H1 (cell line): ENCODE measurements around the gene DTL. TPM values are rescaled to one million over a fixed set of nuclear protein-coding genes. Genes with fewer than 3 reads are reported as not detected.
A peak's percentile ranks its signal among the peaks of the same experiment; 100 is the strongest.

Experiments
- CTCF ChIA-PET: fragments of 300-600 bp; sonication (Branson Sonifier 250); formaldehyde crosslinking; loops from one replicate; lab custom pipeline; 2021; ENCODE audit not compliant: partially characterized antibody; lab: Charles Lee
- POLR2A ChIA-PET: fragments of 300-600 bp; sonication (Branson Sonifier 250); formaldehyde crosslinking; loops from one replicate; lab custom pipeline; 2021; ENCODE audit warnings: inconsistent platforms; ENCODE audit not compliant: partially characterized antibody; lab: Charles Lee
- DNase-seq, 2 experiments: peaks; one replicate each; pipeline versions ENCODE4 v3.0.0 to v3.0.0-alpha.2; 2010 to 2022; ENCODE audit warnings: low spot score in 2 of 2, low read depth in 1 of 2, mixed read lengths in 1 of 2
- FAIRE-seq: peaks from 2 replicates; lab custom pipeline; 2011; peaks lifted over from hg19 to GRCh38; lab: Jason Lieb, UNC
- H2AFZ ChIP-seq: 2 replicates; pipeline ENCODE4 v1.8.1; 2012; ENCODE audit warnings: low read length, inconsistent platforms
- H2AK5ac ChIP-seq: 2 replicates; pipeline ENCODE4 v1.6.1; 2013; ENCODE audit warnings: low read depth, low read length
- H2BK120ac ChIP-seq: replicated peaks from 2 replicates; pipeline ENCODE3; 2013; ENCODE audit warnings: low read depth, low read length, inconsistent platforms
- H2BK12ac ChIP-seq: 2 replicates; pipeline ENCODE4 v1.6.1; 2013; ENCODE audit warnings: low read depth, low read length
- H2BK15ac ChIP-seq: 2 replicates; pipeline ENCODE4 v1.6.1; 2013; ENCODE audit warnings: low read length
- H2BK20ac ChIP-seq: 2 replicates; pipeline ENCODE4 v1.6.1; 2013; ENCODE audit warnings: low read length
- H2BK5ac ChIP-seq: 2 replicates; pipeline ENCODE4 v1.6.1; 2013; ENCODE audit warnings: low read depth, low read length
- H3K14ac ChIP-seq: 2 replicates; pipeline ENCODE4 v1.6.1; 2013; ENCODE audit warnings: inconsistent platforms; ENCODE audit not compliant: insufficient read length
- H3K18ac ChIP-seq: 2 replicates; pipeline ENCODE4 v1.6.1; 2013; ENCODE audit warnings: low read length; ENCODE audit errors: extremely low read depth
- H3K23ac ChIP-seq: 2 replicates; pipeline ENCODE4 v1.6.1; 2013; ENCODE audit warnings: inconsistent platforms; ENCODE audit not compliant: insufficient read length
- H3K23me2 ChIP-seq: 2 replicates; pipeline ENCODE4 v1.6.1; 2013; ENCODE audit warnings: low read depth, low read length
- H3K27ac ChIP-seq: 2 replicates; pipeline ENCODE4 v1.6.1; 2011; ENCODE audit warnings: low read depth, low read length, inconsistent platforms
- H3K27me3 ChIP-seq, 4 experiments: replicated peaks in 1 of 4; 1 replicate in 1 of 4; 2 replicates in 3 of 4; pipeline versions ENCODE4 v1.6.1 to v1.8.1; 2011 to 2013; ENCODE audit warnings: low read length in 3 of 4, mild to moderate bottlenecking in 3 of 4, inconsistent platforms in 2 of 4, mixed read lengths in 2 of 4, moderate library complexity in 1 of 4; ENCODE audit not compliant: control insufficient read depth in 3 of 4, insufficient read depth in 3 of 4; ENCODE audit errors: extremely low read depth in 1 of 4
- H3K36me3 ChIP-seq, 4 experiments: 2 replicates each; pipeline versions ENCODE4 v1.6.1 to v1.8.1; 2011 to 2013; ENCODE audit warnings: mild to moderate bottlenecking in 4 of 4, low read length in 3 of 4, moderate library complexity in 2 of 4, control low read depth in 1 of 4, inconsistent platforms in 1 of 4; ENCODE audit not compliant: insufficient read depth in 4 of 4, control insufficient read depth in 2 of 4
- H3K4ac ChIP-seq: replicated peaks from 2 replicates; pipeline ENCODE3; 2013; ENCODE audit warnings: low read length, low read depth, mixed read lengths, inconsistent platforms; ENCODE audit not compliant: insufficient read length
- H3K4me1 ChIP-seq, 4 experiments: replicated peaks in 1 of 4; 1 replicate in 1 of 4; 2 replicates in 3 of 4; pipeline versions ENCODE4 v1.6.1 to v1.8.1; 2011 to 2013; ENCODE audit warnings: low read length in 3 of 4, inconsistent platforms in 2 of 4, mixed read lengths in 1 of 4; ENCODE audit not compliant: insufficient read depth in 4 of 4, control insufficient read depth in 3 of 4
- H3K4me2 ChIP-seq, 2 experiments: 2 replicates each; pipeline versions ENCODE4 v1.6.1 to v1.8.1; 2011 to 2013; ENCODE audit warnings: low read depth in 2 of 2, low read length in 2 of 2, control low read depth in 1 of 2, inconsistent platforms in 1 of 2, mild to moderate bottlenecking in 1 of 2; ENCODE audit not compliant: insufficient read depth in 1 of 2
- H3K4me3 ChIP-seq, 4 experiments: fragments of 200-600, 300-600 bp in 1 of 4; sonication (generic), shearing (Covaris generic), sonication (Bioruptor Twin) in 1 of 4; 2 replicates each; pipeline versions ENCODE4 v1.5.1 to v1.8.1; 2011 to 2016; ENCODE audit warnings: low read length in 4 of 4, low read depth in 3 of 4, control low read depth in 2 of 4, inconsistent platforms in 2 of 4, mild to moderate bottlenecking in 2 of 4, mixed read lengths in 1 of 4, moderate library complexity in 1 of 4; ENCODE audit not compliant: insufficient read depth in 2 of 4; ENCODE audit errors: extremely low read depth in 1 of 4
- H3K56ac ChIP-seq: replicated peaks from 2 replicates; pipeline ENCODE3; 2013; ENCODE audit warnings: low read depth, mild to moderate bottlenecking, mixed read lengths, low read length, inconsistent platforms; ENCODE audit not compliant: insufficient read length
- H3K79me1 ChIP-seq: 2 replicates; pipeline ENCODE4 v1.6.1; 2013; ENCODE audit warnings: low read depth, low read length, control low read depth
- H3K79me2 ChIP-seq, 2 experiments: 2 replicates each; pipeline versions ENCODE4 v1.6.1 to v1.8.1; 2012 to 2013; ENCODE audit warnings: low read length in 2 of 2, mild to moderate bottlenecking in 2 of 2, inconsistent platforms in 1 of 2; ENCODE audit not compliant: insufficient read depth in 2 of 2, control insufficient read depth in 1 of 2
- H3K9ac ChIP-seq, 4 experiments: replicated peaks in 1 of 4; 1 replicate in 1 of 4; 2 replicates in 3 of 4; pipeline versions ENCODE4 v1.6.1 to v1.8.1; 2011 to 2013; ENCODE audit warnings: low read depth in 3 of 4, low read length in 3 of 4, control low read depth in 2 of 4, mild to moderate bottlenecking in 2 of 4, moderate library complexity in 2 of 4, inconsistent platforms in 1 of 4; ENCODE audit errors: extremely low read depth in 1 of 4
- H3K9me3 ChIP-seq, 2 experiments: 2 replicates each; pipeline versions ENCODE4 v1.6.1 to v1.8.1; 2012 to 2013; ENCODE audit warnings: mild to moderate bottlenecking in 2 of 2, moderate library complexity in 2 of 2, control low read depth in 1 of 2, inconsistent platforms in 1 of 2, low read depth in 1 of 2, low read length in 1 of 2, mixed read lengths in 1 of 2; ENCODE audit not compliant: insufficient read depth in 2 of 2
- H4K20me1 ChIP-seq, 2 experiments: replicated peaks in 1 of 2; 2 replicates each; pipeline versions ENCODE3 to v1.8.1; 2011 to 2013; ENCODE audit warnings: inconsistent platforms in 2 of 2, low read length in 2 of 2, mild to moderate bottlenecking in 1 of 2; ENCODE audit not compliant: insufficient read depth in 2 of 2, control insufficient read depth in 1 of 2
- H4K5ac ChIP-seq: 2 replicates; pipeline ENCODE4 v1.6.1; 2013; ENCODE audit warnings: low read length, low read depth, mixed read lengths, inconsistent platforms; ENCODE audit not compliant: insufficient read length
- H4K8ac ChIP-seq: 2 replicates; pipeline ENCODE4 v1.8.0; 2013; ENCODE audit warnings: mild to moderate bottlenecking, moderate library complexity, low read length, inconsistent platforms; ENCODE audit not compliant: insufficient read depth; ENCODE audit errors: extremely low read depth
- H4K91ac ChIP-seq: replicated peaks from 2 replicates; pipeline ENCODE3; 2013; ENCODE audit warnings: low read length, mixed read lengths, inconsistent platforms; ENCODE audit not compliant: insufficient read length
- ATF2 ChIP-seq: IDR thresholded peaks from 2 replicates; pipeline ENCODE4 v1.6.1; 2012; ENCODE audit warnings: low read length, inconsistent platforms
- CBX8 ChIP-seq: fragments of 300-800, 300-1000 bp; sonication (generic); IDR thresholded peaks from 2 replicates; pipeline ENCODE4 v1.7.1; 2016; ENCODE audit warnings: low read depth, low read length, borderline replicate concordance
- CEBPB ChIP-seq: IDR thresholded peaks from 2 replicates; pipeline ENCODE4 v1.6.1; 2012; ENCODE audit warnings: low read depth, low read length
- CTBP2 ChIP-seq: IDR thresholded peaks from 2 replicates; pipeline ENCODE4 v1.7.0; 2011; ENCODE audit warnings: borderline replicate concordance, mild to moderate bottlenecking, moderate library complexity, mixed read lengths, low read length; ENCODE audit not compliant: insufficient read depth, insufficient read length
- EZH2 ChIP-seq: fragments of 200-600 bp; sonication (generic); IDR thresholded peaks from 2 replicates; pipeline ENCODE4 v1.7.1; 2012; ENCODE audit warnings: low read depth, mild to moderate bottlenecking, moderate library complexity, low read length, inconsistent platforms; ENCODE audit not compliant: severe bottlenecking
- FOSL1 ChIP-seq: IDR thresholded peaks from 2 replicates; pipeline ENCODE4 v1.6.1; 2011; ENCODE audit warnings: mild to moderate bottlenecking, low read depth, low read length, moderate library complexity; ENCODE audit not compliant: insufficient read depth
- MAFK ChIP-seq: IDR thresholded peaks from 2 replicates; pipeline ENCODE4 v1.6.1; 2012; ENCODE audit warnings: low read depth, mild to moderate bottlenecking, improper control_type of control experiment, low read length
- PHF8 ChIP-seq: fragments of 200-600 bp; sonication (generic); conservative IDR thresholded peaks from 2 replicates; pipeline ENCODE4 v1.7.1; 2012; ENCODE audit warnings: low read depth, mild to moderate bottlenecking, inconsistent platforms, low read length, moderate library complexity
- SIX5 ChIP-seq: IDR thresholded peaks from 2 replicates; pipeline ENCODE4 v1.6.1; 2011; ENCODE audit warnings: mild to moderate bottlenecking, low read depth, low read length
- TAF1 ChIP-seq: IDR thresholded peaks from 2 replicates; pipeline ENCODE4 v1.6.1; 2011; ENCODE audit warnings: mild to moderate bottlenecking, low read depth, low read length
- WGBS, 2 experiments: shearing (Covaris generic) in 1 of 2; methylation state at CpG; one replicate each; pipeline versions ENCODE4 v1.1.6 to v1.1.7; 2013 to 2015; ENCODE audit warnings: low lambda C conversion rate in 2 of 2, mixed read lengths in 2 of 2, inconsistent platforms in 1 of 2, low coverage in 1 of 2, missing lambda C conversion rate in 1 of 2; ENCODE audit not compliant: insufficient replicate concordance in 2 of 2, insufficient coverage in 1 of 2, insufficient read length in 1 of 2; ENCODE audit errors: extremely low coverage in 1 of 2, missing lambda C conversion rate in 1 of 2; 5-methylcytosine and 5-hydroxymethylcytosine counted together
- polyA plus RNA-seq, 7 experiments: library from polyadenylated mRNA; depleted of rRNA in 3 of 7; stranded (reverse) in 5 of 7; unstranded in 2 of 7; fragments of >200 nt in 5 of 7; fragments of 200-250 nt in 2 of 7; gene quantifications; 1 replicate in 5 of 7; 2 replicates in 1 of 7; 4 replicates in 1 of 7; pipeline versions ENCODE4 v1.2.1 to v1.2.3, GENCODE V29; 2011 to 2013; ENCODE audit warnings: missing spikeins in 2 of 7, mixed read lengths in 2 of 7
- total RNA-seq: library from RNA; stranded (reverse); fragmentation: NEBNext Ultra II Directional; extraction: Animal tissue kit (Norgen Biotek cat#: 25700); gene quantifications from 2 replicates; pipeline ENCODE4 v1.2.1, GENCODE V29; 2021

DTL gene
- total and polyA plus RNA-seq, 2 of the 8 experiments (the other 6 are each of a cell fraction or from before 2014, with no cell fraction given), result 36.0 to 46.9 TPM

- no peak overlapping the region for H3K18ac ChIP-seq
- H4K91ac ChIP-seq, result no peak overlapping the region
- H4K5ac ChIP-seq, result no peak overlapping the region
- no peak overlapping the region for H3K14ac ChIP-seq
- no peak overlapping the region for H2AK5ac ChIP-seq
- H3K79me2 ChIP-seq, result peaks cover 0 to 51% of the 10 kb centered on the region in 2 experiments; a peak in 2 of 4 replicates
- no peak overlapping the region for H3K23ac ChIP-seq
- H3K4me3 ChIP-seq, result no peak overlapping the region
- H3K27ac ChIP-seq, result no peak overlapping the region
- DNase-seq (no peak), FAIRE-seq (no peak)
- H2BK120ac ChIP-seq, result no peak overlapping the region
- no peak overlapping the region for H2BK20ac ChIP-seq
- H3K4me2 ChIP-seq, result 0 out of 4 replicates have a peak overlapping the region, but pooled peaks of 1 of the 2 experiments have one; percentile 34
- no peaks in the 10 kb centered on the region for H3K9me3 ChIP-seq
- H3K4me1 ChIP-seq, result peaks cover 0 to 7% (median 5%) of the 10 kb centered on the region in 4 experiments; a peak in 3 of 7 replicates
- 0 out of 2 replicates have a peak, but pooled peaks cover 3% of the 10 kb centered on the region for H3K79me1 ChIP-seq
- H4K8ac ChIP-seq, result peak overlapping the region; percentile 58; the same call in 1 of the 2 replicates
- H3K36me3 ChIP-seq, result peaks cover 0 to 33% (median 6%) of the 10 kb centered on the region in 4 experiments; a peak in 7 of 8 replicates
- H3K4ac ChIP-seq, result no peak overlapping the region
- no peaks in the 10 kb centered on the region for H3K27me3 ChIP-seq
- WGBS, 2 experiments, result 89% methylated on average over 9 of the region's 9 CpGs; no CpG with 5 or more reads in 1 of the 2 experiments
- no peak overlapping the region for H3K56ac ChIP-seq
- peaks cover 0 to 5% of the 10 kb centered on the region in 2 experiments for H4K20me1 ChIP-seq
- H2BK5ac ChIP-seq, result peak overlapping the region; percentile 67; the same call in 1 of the 2 replicates
- POLR2A ChIA-PET, result interaction anchor here (1.4 kb wide), 1 partner anchor 8 kb away, joined by 3 read pairs; no protein-coding TSS in a partner anchor
- no peak overlapping the region for H2AFZ ChIP-seq
- CTCF ChIA-PET, result interaction anchor here (1.1 to 1.7 kb wide), 8 partner anchors 10 to 401 kb away, joined by 3 to 6 read pairs (median 3); no protein-coding TSS in a partner anchor
- TF ChIP-seq CBX8, result no peak
- TF ChIP-seq ATF2, result no peak
- no peak for TF ChIP-seq CTBP2
- no peak for TF ChIP-seq MAFK
- no peak for TF ChIP-seq SIX5
- TF ChIP-seq PHF8, result no peak
- TF ChIP-seq CEBPB, result no peak
- TF ChIP-seq EZH2, result no peak
- no peak for TF ChIP-seq FOSL1
- no peak for TF ChIP-seq TAF1
- H3K23me2 ChIP-seq, result no peaks in the 10 kb centered on the region; the same call in 1 of the 2 replicates
- H2BK15ac ChIP-seq, result no peak overlapping the region
- no peak overlapping the region for H3K9ac ChIP-seq
- H2BK12ac ChIP-seq, result no peak overlapping the region
Observed at GRCh38 chr1:212098310-212098709, 62.8 kb downstream of the DTL start.
